ENCODE data around the gene BTRC.
A peak's percentile ranks its signal among the peaks of the same experiment; 100 is the strongest.

The BTRC gene

DNA sequence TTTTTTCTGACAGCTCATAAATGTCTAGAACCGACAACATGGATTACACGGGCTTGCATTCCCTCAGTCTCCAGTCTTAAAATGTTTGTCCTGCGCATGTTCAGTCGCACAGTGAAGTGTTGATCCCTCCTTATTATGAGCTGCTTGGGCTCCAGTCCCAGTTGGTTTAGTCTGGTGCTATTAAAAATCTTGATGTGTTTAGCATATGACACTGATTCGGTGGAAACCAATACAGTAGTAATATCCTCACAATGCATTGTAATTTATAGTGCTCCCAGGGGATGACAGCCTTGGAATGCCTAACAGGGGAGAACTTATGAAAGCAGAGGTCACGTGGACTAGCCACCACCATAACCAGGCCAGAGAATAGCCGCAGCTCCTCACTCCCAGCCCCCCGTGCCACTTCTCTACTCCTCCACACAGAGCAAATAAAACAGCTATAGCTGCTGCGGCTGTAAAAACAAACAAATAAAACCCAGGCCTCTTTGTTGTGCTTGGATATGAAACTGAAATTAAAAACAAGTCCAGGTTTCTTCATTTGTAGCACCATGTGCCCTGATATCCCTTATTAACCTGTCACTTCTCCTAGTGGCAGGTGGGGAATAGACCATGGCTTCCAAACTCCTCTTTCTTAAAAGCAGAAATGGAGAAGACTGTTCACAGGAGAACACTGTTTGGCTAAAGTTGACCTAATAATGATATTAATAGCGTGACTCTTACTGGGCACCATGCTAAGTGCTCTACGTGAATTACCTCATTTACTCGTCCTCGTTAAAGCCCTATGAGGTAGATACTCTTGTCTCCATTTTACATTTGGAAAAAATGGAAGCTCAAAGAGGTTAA lies 241.8 kb downstream of the BTRC start:
- TF ChIP-seq POLR2A (IDR thresholded peaks at IDR 0.05; ENCODE audit: low read depth, low read length), result no peak
- FAIRE-seq (no peak), DNase-seq (ENCODE audit: insufficient read length, low spot score) (no peak)

DNA sequence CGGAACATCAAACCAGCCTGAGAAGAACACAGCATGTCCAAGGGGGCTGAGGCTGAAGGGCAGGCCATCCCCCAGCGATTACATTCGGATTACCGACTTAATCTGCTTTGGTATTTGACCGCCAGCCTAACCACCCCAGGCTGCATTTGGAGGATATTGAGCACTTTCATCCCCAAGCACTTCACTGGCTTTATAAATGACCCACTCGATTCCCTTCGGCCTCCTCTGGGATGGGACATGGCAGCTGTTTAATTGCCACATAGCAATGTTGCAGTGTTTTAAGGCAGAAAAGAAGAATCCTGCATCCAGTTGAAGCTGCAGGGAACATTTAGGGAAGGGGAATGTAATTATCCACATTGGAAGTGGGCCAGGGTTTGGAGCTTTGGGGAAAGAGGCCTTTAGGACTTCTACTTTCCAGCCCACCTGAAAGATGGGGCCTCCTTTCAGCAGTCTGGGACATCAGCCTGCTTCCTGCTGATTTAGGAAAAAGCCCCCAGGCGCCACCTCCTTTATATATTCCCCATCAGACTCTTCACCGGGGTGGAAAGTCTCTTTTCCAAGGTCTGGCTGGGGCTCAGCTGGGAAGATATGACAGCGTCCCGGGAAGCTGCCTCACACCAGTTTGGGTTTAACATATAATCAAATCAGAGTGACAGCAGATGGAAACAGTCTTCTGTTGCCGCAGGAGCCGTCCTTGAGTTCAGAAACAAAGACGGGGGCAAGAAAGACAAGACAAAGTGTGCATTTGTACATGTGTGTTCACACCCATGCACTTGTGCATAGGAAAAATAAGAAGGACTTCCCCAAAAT lies 243.3 kb downstream of the BTRC start:
- DNase-seq (ENCODE audit: insufficient read length, low spot score), result no peak
- TF ChIP-seq POLR2A (IDR thresholded peaks at IDR 0.05; ENCODE audit: low read depth, low read length), result no peak
- FAIRE-seq, result no peak

DNA sequence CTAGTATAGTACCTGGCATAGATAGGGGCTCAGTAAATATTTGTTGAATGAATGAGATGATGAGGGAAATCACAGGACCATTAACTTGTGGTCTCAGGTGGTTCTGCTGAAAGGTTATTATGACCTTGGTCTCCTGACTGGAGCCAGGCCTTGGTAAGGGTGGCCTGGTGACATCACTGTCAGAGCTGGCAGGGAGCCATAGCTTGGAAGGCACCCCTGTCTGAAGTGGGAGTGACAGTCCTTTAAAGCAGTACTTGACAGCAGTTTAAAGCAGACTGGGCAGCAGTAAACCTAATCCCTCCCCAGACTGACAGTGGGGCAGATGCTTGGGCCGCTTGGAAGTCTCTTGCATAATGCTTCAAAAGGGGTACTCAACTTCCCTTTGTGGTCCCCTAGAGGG lies 247.6 kb downstream of the BTRC start:
- DNase-seq (ENCODE audit: insufficient read length, low spot score) (no peak), FAIRE-seq (no peak)
- TF ChIP-seq POLR2A (IDR thresholded peaks at IDR 0.05; ENCODE audit: low read depth, low read length), result no peak

DNA sequence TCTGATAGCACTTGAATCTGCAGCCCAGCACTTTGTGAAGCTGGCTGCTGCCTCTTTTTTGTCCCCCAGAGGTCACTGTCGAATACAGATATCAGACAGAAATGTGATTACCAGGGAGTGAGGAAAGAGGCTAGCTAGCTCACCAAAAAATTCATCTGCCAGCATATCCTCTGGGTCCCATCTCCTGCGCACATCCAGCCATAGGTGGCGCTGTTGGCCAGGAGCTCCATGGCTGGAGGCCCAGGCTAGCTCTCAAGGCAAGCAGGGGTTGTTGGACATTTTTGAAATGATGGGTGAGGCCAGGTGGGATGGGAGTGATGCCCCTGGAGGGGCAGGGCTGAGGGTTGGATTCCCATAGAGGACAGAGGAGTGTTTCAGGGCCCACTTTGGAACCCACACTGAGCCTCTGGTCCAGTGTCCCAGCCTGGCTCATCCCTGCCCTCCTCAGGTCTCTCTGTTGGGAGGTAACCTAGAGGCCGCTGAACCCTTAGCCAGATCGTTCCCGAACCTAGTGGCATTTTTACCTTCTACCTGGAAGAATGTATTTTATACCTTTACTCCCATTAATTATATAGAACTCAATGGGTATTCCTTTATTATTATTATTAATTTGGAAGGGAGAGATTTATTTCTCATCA lies 248.9 kb downstream of the BTRC start:
- FAIRE-seq, result peak; percentile 30
- DNase-seq (ENCODE audit: insufficient read length, low spot score), result peak; percentile 83
- no peak for TF ChIP-seq POLR2A (IDR thresholded peaks at IDR 0.05; ENCODE audit: low read depth, low read length)

Data from H54 (cell line).